ENCODE results near the gene NPIPB6.
A peak's percentile ranks its signal among the peaks of the same experiment; 100 is the strongest.
"Not testable (repeated sequence)": the region's sequence is repeated elsewhere in the genome, so short reads cannot be mapped to it uniquely, and the experiment has no call there.

The NPIPB6 gene

GRCh38 chr16:28363408-28363807 lies at the start of gene NPIPB6:
TSS of gene NPIPB6 (minus strand) at chr16:28363508. CDS start at chr16:28362822, 686 bp downstream.
- not testable (repeated sequence) for H3K27me3 ChIP-seq (ENCODE audit: insufficient read depth, poor library complexity, severe bottlenecking); DNase-seq (ENCODE audit: low spot score); H3K36me3 ChIP-seq (ENCODE audit: low read depth); ATAC-seq (ENCODE audit: low read depth); H3K9me3 ChIP-seq (ENCODE audit: severe bottlenecking); H3K4me1 ChIP-seq (ENCODE audit: insufficient read depth, poor library complexity, severe bottlenecking); H3K4me3 ChIP-seq (ENCODE audit: severe bottlenecking); H3K27ac ChIP-seq (ENCODE audit: poor library complexity, severe bottlenecking)

- H3K27me3 ChIP-seq (ENCODE audit: insufficient read depth, poor library complexity, severe bottlenecking); DNase-seq (ENCODE audit: low spot score); H3K4me1 ChIP-seq (ENCODE audit: insufficient read depth, poor library complexity, severe bottlenecking); H3K4me3 ChIP-seq (ENCODE audit: severe bottlenecking); H3K36me3 ChIP-seq (ENCODE audit: low read depth); H3K9me3 ChIP-seq (ENCODE audit: severe bottlenecking); H3K27ac ChIP-seq (ENCODE audit: poor library complexity, severe bottlenecking): not testable (repeated sequence)
- ATAC-seq (ENCODE audit: low read depth) = peak; percentile 99
Measured at GRCh38 chr16:28403220-28404072, 40.1 kb upstream of the NPIPB6 start, which contains the start of gene EIF3CL. TSS of gene EIF3CL (minus strand) at chr16:28403841. CDS start at chr16:28403618, 223 bp downstream.

- H3K4me1 ChIP-seq (ENCODE audit: insufficient read depth, poor library complexity, severe bottlenecking); ATAC-seq (ENCODE audit: low read depth); H3K27ac ChIP-seq (ENCODE audit: poor library complexity, severe bottlenecking); DNase-seq (ENCODE audit: low spot score); H3K4me3 ChIP-seq (ENCODE audit: severe bottlenecking); H3K36me3 ChIP-seq (ENCODE audit: low read depth); H3K9me3 ChIP-seq (ENCODE audit: severe bottlenecking); H3K27me3 ChIP-seq (ENCODE audit: insufficient read depth, poor library complexity, severe bottlenecking): not testable (repeated sequence)
Measured at GRCh38 chr16:28392054-28392453, 28.7 kb upstream of the NPIPB6 start.

- not testable (repeated sequence) for H3K27ac ChIP-seq (ENCODE audit: poor library complexity, severe bottlenecking); H3K9me3 ChIP-seq (ENCODE audit: severe bottlenecking); H3K4me1 ChIP-seq (ENCODE audit: insufficient read depth, poor library complexity, severe bottlenecking); H3K27me3 ChIP-seq (ENCODE audit: insufficient read depth, poor library complexity, severe bottlenecking); H3K36me3 ChIP-seq (ENCODE audit: low read depth); H3K4me3 ChIP-seq (ENCODE audit: severe bottlenecking); DNase-seq (ENCODE audit: low spot score)
- peak; percentile 74 for ATAC-seq (ENCODE audit: low read depth)
Measured at GRCh38 chr16:28382177-28382867, 19.0 kb upstream of the NPIPB6 start.

GRCh38 chr16:28377822-28378221 lies 14.5 kb upstream of the NPIPB6 start:
- not testable (repeated sequence) for H3K27ac ChIP-seq (ENCODE audit: poor library complexity, severe bottlenecking); H3K27me3 ChIP-seq (ENCODE audit: insufficient read depth, poor library complexity, severe bottlenecking); H3K4me3 ChIP-seq (ENCODE audit: severe bottlenecking); H3K36me3 ChIP-seq (ENCODE audit: low read depth); H3K4me1 ChIP-seq (ENCODE audit: insufficient read depth, poor library complexity, severe bottlenecking); H3K9me3 ChIP-seq (ENCODE audit: severe bottlenecking); DNase-seq (ENCODE audit: low spot score); ATAC-seq (ENCODE audit: low read depth)

- ATAC-seq (ENCODE audit: low read depth) = not testable (repeated sequence)
Measured at GRCh38 chr16:28377108-28377625, 13.9 kb upstream of the NPIPB6 start.

GRCh38 chr16:28375115-28375514 lies 11.8 kb upstream of the NPIPB6 start:
- H3K27me3 ChIP-seq (ENCODE audit: insufficient read depth, poor library complexity, severe bottlenecking); H3K36me3 ChIP-seq (ENCODE audit: low read depth); H3K9me3 ChIP-seq (ENCODE audit: severe bottlenecking); DNase-seq (ENCODE audit: low spot score); H3K27ac ChIP-seq (ENCODE audit: poor library complexity, severe bottlenecking); H3K4me1 ChIP-seq (ENCODE audit: insufficient read depth, poor library complexity, severe bottlenecking); H3K4me3 ChIP-seq (ENCODE audit: severe bottlenecking): not testable (repeated sequence)
- ATAC-seq (ENCODE audit: low read depth) = peak; percentile 80

More at GRCh38 chr16:28377108-28377625, 13.9 kb upstream of the NPIPB6 start:
- DNase-seq (ENCODE audit: low spot score) = peak; percentile 42
- not testable (repeated sequence) for H3K4me3 ChIP-seq (ENCODE audit: severe bottlenecking); H3K36me3 ChIP-seq (ENCODE audit: low read depth); H3K27ac ChIP-seq (ENCODE audit: poor library complexity, severe bottlenecking); H3K4me1 ChIP-seq (ENCODE audit: insufficient read depth, poor library complexity, severe bottlenecking); H3K9me3 ChIP-seq (ENCODE audit: severe bottlenecking); H3K27me3 ChIP-seq (ENCODE audit: insufficient read depth, poor library complexity, severe bottlenecking)

- H3K27ac ChIP-seq (ENCODE audit: poor library complexity, severe bottlenecking); H3K4me3 ChIP-seq (ENCODE audit: severe bottlenecking); H3K27me3 ChIP-seq (ENCODE audit: insufficient read depth, poor library complexity, severe bottlenecking); H3K4me1 ChIP-seq (ENCODE audit: insufficient read depth, poor library complexity, severe bottlenecking); H3K9me3 ChIP-seq (ENCODE audit: severe bottlenecking); H3K36me3 ChIP-seq (ENCODE audit: low read depth): not testable (repeated sequence)
- DNase-seq (ENCODE audit: low spot score) = peak; percentile 19
- ATAC-seq (ENCODE audit: low read depth) = peak; percentile 64
Measured at GRCh38 chr16:28374281-28374680, 11.0 kb upstream of the NPIPB6 start.

GRCh38 chr16:28367926-28368325 lies 4.6 kb upstream of the NPIPB6 start:
- not testable (repeated sequence) for H3K4me1 ChIP-seq (ENCODE audit: insufficient read depth, poor library complexity, severe bottlenecking); H3K27me3 ChIP-seq (ENCODE audit: insufficient read depth, poor library complexity, severe bottlenecking); H3K36me3 ChIP-seq (ENCODE audit: low read depth); H3K9me3 ChIP-seq (ENCODE audit: severe bottlenecking); H3K4me3 ChIP-seq (ENCODE audit: severe bottlenecking); H3K27ac ChIP-seq (ENCODE audit: poor library complexity, severe bottlenecking); ATAC-seq (ENCODE audit: low read depth)
- DNase-seq (ENCODE audit: low spot score) = peak; percentile 33

- DNase-seq (ENCODE audit: low spot score); H3K27ac ChIP-seq (ENCODE audit: poor library complexity, severe bottlenecking); H3K36me3 ChIP-seq (ENCODE audit: low read depth): not testable (repeated sequence)
Measured at GRCh38 chr16:28364268-28365173, 1.2 kb upstream of the NPIPB6 start.

More at GRCh38 chr16:28364268-28365173, 1.2 kb upstream of the NPIPB6 start:
- not testable (repeated sequence) for H3K4me1 ChIP-seq (ENCODE audit: insufficient read depth, poor library complexity, severe bottlenecking); H3K9me3 ChIP-seq (ENCODE audit: severe bottlenecking); H3K4me3 ChIP-seq (ENCODE audit: severe bottlenecking); H3K27me3 ChIP-seq (ENCODE audit: insufficient read depth, poor library complexity, severe bottlenecking)
- ATAC-seq (ENCODE audit: low read depth) = peak; percentile 94
